ENCODE data around the gene CRISPLD2.

CRISPLD2 gene

GRCh38 chr16:84891149-84891795 is 71.5 kb downstream of the CRISPLD2 start:
- no peak for DNase-seq

GRCh38 chr16:84892097-84892496 is 72.3 kb downstream of the CRISPLD2 start:
- no peak for DNase-seq

GRCh38 chr16:84893467-84893848 is 73.7 kb downstream of the CRISPLD2 start:
- no peak for DNase-seq

GRCh38 chr16:84893849-84894599 is 74.2 kb downstream of the CRISPLD2 start:
- DNase-seq = no peak

GRCh38 chr16:84895016-84895415 is 75.2 kb downstream of the CRISPLD2 start:
- DNase-seq = no peak

- no peak for DNase-seq
Measured at GRCh38 chr16:84896847-84897246, 77.1 kb downstream of the CRISPLD2 start.

- DNase-seq = no peak
Measured at GRCh38 chr16:84897911-84898377, 78.2 kb downstream of the CRISPLD2 start.

- DNase-seq = no peak
Measured at GRCh38 chr16:84898447-84898846, 78.7 kb downstream of the CRISPLD2 start.

GRCh38 chr16:84899414-84899813 is 79.6 kb downstream of the CRISPLD2 start:
- DNase-seq = no peak

- DNase-seq = no peak
Measured at GRCh38 chr16:84905965-84906460, 86.2 kb downstream of the CRISPLD2 start.

- no peak for DNase-seq
Measured at GRCh38 chr16:84907051-84907450, 87.3 kb downstream of the CRISPLD2 start.

- no peak for DNase-seq
Measured at GRCh38 chr16:84907575-84907974, 87.8 kb downstream of the CRISPLD2 start.

- DNase-seq = no peak
Measured at GRCh38 chr16:84909476-84910085, 89.8 kb downstream of the CRISPLD2 start.

- DNase-seq = no peak
Measured at GRCh38 chr16:84911486-84912216, 91.9 kb downstream of the CRISPLD2 start.

GRCh38 chr16:84913315-84913714 is 93.5 kb downstream of the CRISPLD2 start:
- no peak for DNase-seq

- no peak for DNase-seq
Measured at GRCh38 chr16:84914273-84914672, 94.5 kb downstream of the CRISPLD2 start.

GRCh38 chr16:84916178-84916577 is 96.4 kb downstream of the CRISPLD2 start:
- no peak for DNase-seq

GRCh38 chr16:84916850-84917249 is 97.1 kb downstream of the CRISPLD2 start:
- no peak for DNase-seq

- DNase-seq = no peak
Measured at GRCh38 chr16:84917492-84917891, 97.7 kb downstream of the CRISPLD2 start.

- no peak for DNase-seq
Measured at GRCh38 chr16:84918006-84918909, 98.5 kb downstream of the CRISPLD2 start.

GRCh38 chr16:84919269-84919668 is 99.5 kb downstream of the CRISPLD2 start:
- no peak for DNase-seq

GRCh38 chr16:84919708-84920107 is 99.9 kb downstream of the CRISPLD2 start:
- no peak for DNase-seq
